Activated B cell treated with CpG ODN at 0.5 μM for 24 hours (primary cell): ENCODE measurements around the gene KMT2C. TPM values are rescaled to one million over a fixed set of nuclear protein-coding genes. Genes with fewer than 3 reads are reported as not detected.
"Not testable (repeated sequence)": the region's sequence is repeated elsewhere in the genome, so short reads cannot be mapped to it uniquely, and the experiment has no call there.

Source experiments
- ATAC-seq: fragments of 200-7000 bp; cut with Tn5 transposase; one replicate; pipeline ENCODE4 v1.10.0; 2021; ENCODE audit warnings: low read depth, mild to moderate bottlenecking, moderate library complexity
- CTCF ChIA-PET: fragments of 350-600 bp; sonication (Branson Sonifier 250); formaldehyde crosslinking; loops from one replicate; lab custom pipeline; 2021; ENCODE audit warnings: antibody characterized with exemption; lab: Charles Lee
- POLR2A ChIA-PET: fragments of 350-600 bp; sonication (Branson Sonifier 250); formaldehyde crosslinking; loops from one replicate; lab custom pipeline; 2021; ENCODE audit warnings: antibody characterized with exemption; lab: Charles Lee
- DNase-seq: peaks from one replicate; pipeline ENCODE4 v3.0.0; 2022
- H3K27ac Mint-ChIP-seq: one replicate; pipeline ENCODE4 v1.8.0; 2020; ENCODE audit warnings: mixed read lengths
- H3K27me3 Mint-ChIP-seq: one replicate; pipeline ENCODE4 v1.8.0; 2021; ENCODE audit warnings: mixed read lengths
- H3K36me3 Mint-ChIP-seq: one replicate; pipeline ENCODE4 v1.8.0; 2021; ENCODE audit warnings: low read depth, mixed read lengths
- H3K4me1 Mint-ChIP-seq: one replicate; pipeline ENCODE4 v1.8.0; 2021; ENCODE audit warnings: mixed read lengths
- H3K4me3 Mint-ChIP-seq: one replicate; pipeline ENCODE4 v1.8.0; 2020; ENCODE audit warnings: mild to moderate bottlenecking, mixed read lengths
- H3K9me3 Mint-ChIP-seq: one replicate; pipeline ENCODE4 v1.8.0; 2020; ENCODE audit warnings: mixed read lengths
- CTCF ChIP-seq: fragments of 200-600 bp; IDR thresholded peaks from one replicate; pipeline ENCODE4 v1.8.0; 2022; ENCODE audit warnings: antibody characterized with exemption, mild to moderate bottlenecking
- intact Hi-C: fragments of 100-400 bp; cut with micrococcal nuclease; formaldehyde crosslinking; loops from one replicate; pipeline ENCODE4 v1.15.1; 2024
- total RNA-seq: library from RNA; stranded (reverse); gene quantifications from 2 replicates; pipeline ENCODE4 v1.2.3, GENCODE V29; 2022

KMT2C gene
- total RNA-seq, 1 donor from 2014 or later = 112 TPM

GRCh38 chr7:152383341-152384234 lies 52.2 kb downstream of the KMT2C start:
- ATAC-seq = no peak
- ChIA-PET CTCF (no interaction called here), POLR2A (no interaction called here)
- Mint-ChIP-seq H3K27ac (no peak overlapping the region), H3K4me3 (no peak overlapping the region), H3K4me1 (peaks cover 29% of the 10 kb centered on the region), H3K36me3 (no peaks in the 10 kb centered on the region), H3K9me3 (peaks cover 7% of the 10 kb centered on the region), H3K27me3 (no peaks in the 10 kb centered on the region)
- intact Hi-C loops = loop anchor here (5.0 kb wide), 1 partner anchor 44 kb away; no protein-coding TSS in a partner anchor
- DNase-seq = no peak
- no peak for TF ChIP-seq CTCF

GRCh38 chr7:152382244-152382643 lies 53.6 kb downstream of the KMT2C start:
- no peak for ATAC-seq
- intact Hi-C loops = loop anchor here (5.0 kb wide), 1 partner anchor 45 kb away; no protein-coding TSS in a partner anchor
- Mint-ChIP-seq H3K27me3 (no peaks in the 10 kb centered on the region), H3K36me3 (peaks cover 5% of the 10 kb centered on the region), H3K4me1 (peaks cover 32% of the 10 kb centered on the region), H3K27ac (no peak overlapping the region), H3K4me3 (no peak overlapping the region), H3K9me3 (peaks cover 4% of the 10 kb centered on the region)
- no peak for TF ChIP-seq CTCF
- ChIA-PET POLR2A (no interaction called here), CTCF (no interaction called here)
- no peak for DNase-seq

- H3K4me3 Mint-ChIP-seq, H3K9me3 Mint-ChIP-seq, H3K36me3 Mint-ChIP-seq, CTCF ChIA-PET, POLR2A ChIA-PET, DNase-seq, ATAC-seq, H3K27me3 Mint-ChIP-seq, H3K27ac Mint-ChIP-seq: not testable (repeated sequence)
- peaks cover 33% of the 10 kb centered on the region for H3K4me1 Mint-ChIP-seq
- intact Hi-C loops = loop anchor here (5.0 kb wide), 1 partner anchor 46 kb away; no protein-coding TSS in a partner anchor
These were observed 54.7 kb downstream of the KMT2C start for GRCh38 chr7:152380931-152381578.

GRCh38 chr7:152378497-152378896 lies 57.3 kb downstream of the KMT2C start:
- H3K36me3 Mint-ChIP-seq, ATAC-seq, H3K4me3 Mint-ChIP-seq, intact Hi-C loops, H3K9me3 Mint-ChIP-seq, POLR2A ChIA-PET, H3K27ac Mint-ChIP-seq, DNase-seq, CTCF ChIA-PET, H3K27me3 Mint-ChIP-seq: not testable (repeated sequence)
- peaks cover 45% of the 10 kb centered on the region for H3K4me1 Mint-ChIP-seq

- H3K27ac Mint-ChIP-seq, POLR2A ChIA-PET, H3K4me3 Mint-ChIP-seq: not testable (repeated sequence)
These were observed 58.9 kb downstream of the KMT2C start for GRCh38 chr7:152376716-152377484.

GRCh38 chr7:152370297-152370696 lies 65.5 kb downstream of the KMT2C start:
- Mint-ChIP-seq H3K27me3 (no peaks in the 10 kb centered on the region), H3K4me1 (peaks cover 47% of the 10 kb centered on the region), H3K27ac (no peak overlapping the region), H3K4me3 (no peak overlapping the region), H3K9me3 (peaks cover 18% of the 10 kb centered on the region), H3K36me3 (peaks cover 26% of the 10 kb centered on the region)
- CTCF ChIA-PET = no interaction called here
- POLR2A ChIA-PET = no interaction called here
- intact Hi-C loops = no loop called here
- no peak for TF ChIP-seq CTCF
- no peak for DNase-seq
- no peak for ATAC-seq

More at GRCh38 chr7:152376716-152377484, 58.9 kb downstream of the KMT2C start:
- CTCF ChIA-PET, intact Hi-C loops, H3K27me3 Mint-ChIP-seq, ATAC-seq, DNase-seq: not testable (repeated sequence)
- H3K4me1 Mint-ChIP-seq = peaks cover 45% of the 10 kb centered on the region
- H3K9me3 Mint-ChIP-seq = peaks cover 15% of the 10 kb centered on the region
- peaks cover 14% of the 10 kb centered on the region for H3K36me3 Mint-ChIP-seq
